Measurements from ENCODE around the gene DCAF10.
"Not testable (repeated sequence)": the region's sequence is repeated elsewhere in the genome, so short reads cannot be mapped to it uniquely, and the experiment has no call there.

Gene DCAF10

GRCh38 chr9:37800631-37801286 lies at the start of gene DCAF10:
Gene DCAF10, plus strand, starts transcription at chr9:37800797. Its CDS starts 70 bp downstream, at chr9:37800867.
- Mint-ChIP-seq H3K36me3 (peaks cover 20% of the 10 kb centered on the region), H3K4me3 (peak within 1 kb of the TSS; percentile 95), H3K27ac (peak within 1 kb of the TSS; percentile 90), H3K27me3 (no peaks in the 10 kb centered on the region), H3K9me3 (no peaks in the 10 kb centered on the region), H3K4me1 (peaks cover 45% of the 10 kb centered on the region)
- ATAC-seq = peak; percentile 96

GRCh38 chr9:37751186-37751585 lies 49.4 kb upstream of the DCAF10 start:
- peaks cover 22% of the 10 kb centered on the region for H3K4me1 Mint-ChIP-seq
- H3K36me3 Mint-ChIP-seq = no peaks in the 10 kb centered on the region
- no peaks in the 10 kb centered on the region for H3K27me3 Mint-ChIP-seq
- H3K4me3 Mint-ChIP-seq = no peak overlapping the region
- no peak for ATAC-seq
- H3K27ac Mint-ChIP-seq = no peak overlapping the region
- no peaks in the 10 kb centered on the region for H3K9me3 Mint-ChIP-seq

- not testable (repeated sequence) for H3K27ac Mint-ChIP-seq, H3K4me3 Mint-ChIP-seq, H3K9me3 Mint-ChIP-seq, H3K36me3 Mint-ChIP-seq, ATAC-seq, H3K27me3 Mint-ChIP-seq
- peaks cover 24% of the 10 kb centered on the region for H3K4me1 Mint-ChIP-seq
Observed at GRCh38 chr9:37751704-37752103, 48.9 kb upstream of the DCAF10 start.

GRCh38 chr9:37752112-37752511 lies 48.5 kb upstream of the DCAF10 start:
- not testable (repeated sequence) for ATAC-seq, H3K9me3 Mint-ChIP-seq
- peaks cover 24% of the 10 kb centered on the region for H3K4me1 Mint-ChIP-seq

GRCh38 chr9:37752642-37753488 lies 47.7 kb upstream of the DCAF10 start:
- no peaks in the 10 kb centered on the region for H3K36me3 Mint-ChIP-seq
- no peaks in the 10 kb centered on the region for H3K9me3 Mint-ChIP-seq
- peak overlapping the region; percentile 97 for H3K27ac Mint-ChIP-seq
- no peak for ATAC-seq
- H3K4me3 Mint-ChIP-seq = peak overlapping the region; percentile 94
- no peaks in the 10 kb centered on the region for H3K27me3 Mint-ChIP-seq
- peaks cover 24% of the 10 kb centered on the region for H3K4me1 Mint-ChIP-seq

More at GRCh38 chr9:37752112-37752511, 48.5 kb upstream of the DCAF10 start:
- H3K36me3 Mint-ChIP-seq, H3K27ac Mint-ChIP-seq, H3K27me3 Mint-ChIP-seq, H3K4me3 Mint-ChIP-seq: not testable (repeated sequence)

GRCh38 chr9:37753489-37754190 lies 47.0 kb upstream of the DCAF10 start, which contains the start of gene TRMT10B:
Gene TRMT10B, plus strand, starts transcription at chr9:37753805. Its CDS starts 8,127 bp downstream, at chr9:37761932.
- peak within 1 kb of the TSS; percentile 97 for H3K27ac Mint-ChIP-seq
- H3K36me3 Mint-ChIP-seq = no peaks in the 10 kb centered on the region
- peak; percentile 93 for ATAC-seq
- peaks cover 24% of the 10 kb centered on the region for H3K4me1 Mint-ChIP-seq
- no peaks in the 10 kb centered on the region for H3K27me3 Mint-ChIP-seq
- H3K4me3 Mint-ChIP-seq = peak within 1 kb of the TSS; percentile 94
- H3K9me3 Mint-ChIP-seq = no peaks in the 10 kb centered on the region

GRCh38 chr9:37758747-37759146 lies 41.9 kb upstream of the DCAF10 start:
- no peaks in the 10 kb centered on the region for H3K9me3 Mint-ChIP-seq
- peaks cover 24% of the 10 kb centered on the region for H3K4me1 Mint-ChIP-seq
- peak overlapping the region; percentile 11 for H3K27ac Mint-ChIP-seq
- H3K36me3 Mint-ChIP-seq = peaks cover 17% of the 10 kb centered on the region
- H3K4me3 Mint-ChIP-seq = no peak overlapping the region
- no peak for ATAC-seq
- H3K27me3 Mint-ChIP-seq = no peaks in the 10 kb centered on the region

- H3K27me3 Mint-ChIP-seq = no peaks in the 10 kb centered on the region
- no peak overlapping the region for H3K27ac Mint-ChIP-seq
- H3K4me3 Mint-ChIP-seq = no peak overlapping the region
- peaks cover 33% of the 10 kb centered on the region for H3K36me3 Mint-ChIP-seq
- no peak for ATAC-seq
- H3K4me1 Mint-ChIP-seq = peaks cover 8% of the 10 kb centered on the region
- H3K9me3 Mint-ChIP-seq = no peaks in the 10 kb centered on the region
Observed at GRCh38 chr9:37760416-37761161, 40.0 kb upstream of the DCAF10 start.

GRCh38 chr9:37761511-37761910 lies 39.1 kb upstream of the DCAF10 start:
- no peaks in the 10 kb centered on the region for H3K27me3 Mint-ChIP-seq
- no peaks in the 10 kb centered on the region for H3K4me1 Mint-ChIP-seq
- no peaks in the 10 kb centered on the region for H3K9me3 Mint-ChIP-seq
- no peak overlapping the region for H3K27ac Mint-ChIP-seq
- H3K4me3 Mint-ChIP-seq = no peak overlapping the region
- H3K36me3 Mint-ChIP-seq = peaks cover 38% of the 10 kb centered on the region
- no peak for ATAC-seq

GRCh38 chr9:37765263-37765662 lies 35.3 kb upstream of the DCAF10 start:
- not testable (repeated sequence) for H3K4me1 Mint-ChIP-seq, ATAC-seq
- H3K36me3 Mint-ChIP-seq = peaks cover 46% of the 10 kb centered on the region

GRCh38 chr9:37769306-37769705 lies 31.3 kb upstream of the DCAF10 start:
- H3K36me3 Mint-ChIP-seq = peaks cover 37% of the 10 kb centered on the region
- H3K27ac Mint-ChIP-seq = no peak overlapping the region
- no peaks in the 10 kb centered on the region for H3K9me3 Mint-ChIP-seq
- no peak for ATAC-seq
- no peaks in the 10 kb centered on the region for H3K27me3 Mint-ChIP-seq
- no peak overlapping the region for H3K4me3 Mint-ChIP-seq
- H3K4me1 Mint-ChIP-seq = no peaks in the 10 kb centered on the region

More at GRCh38 chr9:37765263-37765662, 35.3 kb upstream of the DCAF10 start:
- not testable (repeated sequence) for H3K4me3 Mint-ChIP-seq, H3K27ac Mint-ChIP-seq, H3K27me3 Mint-ChIP-seq, H3K9me3 Mint-ChIP-seq

- no peaks in the 10 kb centered on the region for H3K27me3 Mint-ChIP-seq
- H3K4me3 Mint-ChIP-seq = no peak overlapping the region
- no peaks in the 10 kb centered on the region for H3K4me1 Mint-ChIP-seq
- H3K36me3 Mint-ChIP-seq = peaks cover 31% of the 10 kb centered on the region
- H3K9me3 Mint-ChIP-seq = no peaks in the 10 kb centered on the region
- no peak overlapping the region for H3K27ac Mint-ChIP-seq
- no peak for ATAC-seq
Observed at GRCh38 chr9:37769995-37770394, 30.6 kb upstream of the DCAF10 start.

GRCh38 chr9:37775216-37775919 lies 25.2 kb upstream of the DCAF10 start:
- no peak overlapping the region for H3K4me3 Mint-ChIP-seq
- no peaks in the 10 kb centered on the region for H3K27me3 Mint-ChIP-seq
- H3K9me3 Mint-ChIP-seq = no peaks in the 10 kb centered on the region
- no peaks in the 10 kb centered on the region for H3K4me1 Mint-ChIP-seq
- ATAC-seq = no peak
- no peak overlapping the region for H3K27ac Mint-ChIP-seq
- peaks cover 42% of the 10 kb centered on the region for H3K36me3 Mint-ChIP-seq

GRCh38 chr9:37776328-37776727 lies 24.3 kb upstream of the DCAF10 start:
- no peaks in the 10 kb centered on the region for H3K27me3 Mint-ChIP-seq
- H3K9me3 Mint-ChIP-seq = no peaks in the 10 kb centered on the region
- no peak overlapping the region for H3K27ac Mint-ChIP-seq
- H3K4me1 Mint-ChIP-seq = peaks cover 2% of the 10 kb centered on the region
- no peak for ATAC-seq
- no peak overlapping the region for H3K4me3 Mint-ChIP-seq
- peaks cover 42% of the 10 kb centered on the region for H3K36me3 Mint-ChIP-seq
